Heart left ventricle (tissue), 16 donors: Measurements from ENCODE around the gene NXF1. TPM values are rescaled to one million over a fixed set of nuclear protein-coding genes. Genes with fewer than 3 reads are reported as not detected.

Source experiments
- ATAC-seq, 4 donors: fragments of 200-7000 bp; cut with Tn5 transposase; one replicate each; pipeline ENCODE4 v1.9.1; 2020 to 2022; ENCODE audit warnings: moderate library complexity in 4 of 4, mild to moderate bottlenecking in 3 of 4, moderate number of reproducible peaks in 1 of 4
- DNase-seq, 5 donors: peaks; one replicate each; pipeline ENCODE4 v3.0.0-alpha.2; 2020
- H3K27ac ChIP-seq, 12 donors: fragments of 200-600 bp; sonication (generic) in 4 of 12; one replicate each; pipeline versions ENCODE4 v1.5.0 to v1.8.0; 2016 to 2022; ENCODE audit warnings: mild to moderate bottlenecking in 2 of 12
- H3K27me3 ChIP-seq, 9 donors: fragments of 200-600 bp; sonication (generic) in 2 of 9; one replicate each; pipeline versions ENCODE4 v1.5.1 to v1.8.0; 2016 to 2022; ENCODE audit warnings: mild to moderate bottlenecking in 3 of 9
- H3K36me3 ChIP-seq, 9 donors: fragments of 200-600 bp; sonication (generic) in 2 of 9; one replicate each; pipeline versions ENCODE4 v1.5.0 to v1.8.0; 2018 to 2022; ENCODE audit warnings: mild to moderate bottlenecking in 2 of 9
- H3K4me1 ChIP-seq, 12 donors: fragments of 200-600 bp; sonication (generic) in 4 of 12; one replicate each; pipeline versions ENCODE4 v1.5.0 to v1.8.0; 2016 to 2022; ENCODE audit warnings: mild to moderate bottlenecking in 3 of 12
- H3K4me3 ChIP-seq, 12 donors: fragments of 200-600 bp; sonication (generic) in 4 of 12; one replicate each; pipeline versions ENCODE4 v1.5.0 to v1.8.0; 2017 to 2022; ENCODE audit warnings: mild to moderate bottlenecking in 9 of 12, moderate library complexity in 4 of 12
- H3K9me3 ChIP-seq, 12 donors: fragments of 200-600 bp; sonication (generic) in 4 of 12; one replicate each; pipeline versions ENCODE4 v1.5.0 to v1.8.0; 2016 to 2022; ENCODE audit warnings: mild to moderate bottlenecking in 1 of 12
- CTCF ChIP-seq, 12 donors: fragments of 200-600 bp; sonication (generic) in 4 of 12; IDR thresholded peaks; one replicate each; pipeline versions ENCODE4 v1.5.0 to v1.8.0; 2018 to 2022; ENCODE audit warnings: antibody characterized with exemption in 12 of 12, mild to moderate bottlenecking in 5 of 12
- POLR2A ChIP-seq, 2 donors: fragments of 450-650 bp; IDR thresholded peaks; one replicate each; pipeline ENCODE4 v1.6.1; 2017; ENCODE audit warnings: antibody characterized with exemption in 2 of 2, mild to moderate bottlenecking in 2 of 2, moderate library complexity in 2 of 2
- WGBS, 4 donors: extraction: QIAGEN DNeasy Blood & Tissue Kit in 2 of 4; methylation state at CpG; one replicate each; pipeline versions ENCODE4 v1.1.5 to v1.1.7; 2013 to 2018; 5-methylcytosine and 5-hydroxymethylcytosine counted together
- intact Hi-C, 10 donors: fragments of 100-400 bp; cut with DNase I; formaldehyde crosslinking; loops; one replicate each; pipeline versions ENCODE4 v1.11.1 to v1.14.2; 2022
- polyA plus RNA-seq, 2 donors: library from polyadenylated mRNA; stranded (reverse); fragments of 200-250 nt; gene quantifications; one replicate each; pipeline ENCODE4 v1.2.3, GENCODE V29; 2013
- total RNA-seq, 9 donors: library from RNA; depleted of rRNA in 2 of 9; stranded (reverse); fragments of >200 nt in 2 of 9; fragmentation: NEBNext Ultra II Directional in 3 of 9; extraction: Animal tissue kit (Norgen Biotek cat#: 25700) in 3 of 9; gene quantifications; one replicate each; pipeline versions ENCODE4 v1.1.0 to v1.2.4, GENCODE V29; 2016 to 2023
- donor health status: ischemic (EF 13 %, LVEDD 7.1; RV severe dilation, severe dysfunction).
- donor health status: healthy with polysubstance abuse.
- donor health status: DM: no; HTN: yes; CAD: no.
- donor health status: DM: no; HTN: no; CAD: no.
- donor health status: ischemic (EF 25% LVEDD 6.9; RV normal size, moderate dysfunction).
- donor health status: ischemic (EF 25% LVEDD 5.7; RV mildly dilated, moderate dysfunction).
- donor health status: healthy.
- donor health status: DM: yes; HTN: yes; CAD: no.
- donor health status: ischemic (EF 35%, LVEDD 5.7; RV mildly dilated, moderate dysfunction).
- donor health status: nonischemic (EF 11% LVEDD 7.7; RV severe dilation, severe dysfunction).
- donor health status: DM: yes; HTN: yes; CAD: no.
- donor health status: PGD.
- donor health status: ischemic (EF 29% LVEDD 5.4; RV normal size, mild dysfunction).
- donor health status: nonischemic (EF 23%, LVEDD 6.1; RV moderate dilation, normal function).

NXF1 gene
- total and polyA plus RNA-seq, 11 donors, result 28.5 to 63.4 (median 36.4) TPM

DNA sequence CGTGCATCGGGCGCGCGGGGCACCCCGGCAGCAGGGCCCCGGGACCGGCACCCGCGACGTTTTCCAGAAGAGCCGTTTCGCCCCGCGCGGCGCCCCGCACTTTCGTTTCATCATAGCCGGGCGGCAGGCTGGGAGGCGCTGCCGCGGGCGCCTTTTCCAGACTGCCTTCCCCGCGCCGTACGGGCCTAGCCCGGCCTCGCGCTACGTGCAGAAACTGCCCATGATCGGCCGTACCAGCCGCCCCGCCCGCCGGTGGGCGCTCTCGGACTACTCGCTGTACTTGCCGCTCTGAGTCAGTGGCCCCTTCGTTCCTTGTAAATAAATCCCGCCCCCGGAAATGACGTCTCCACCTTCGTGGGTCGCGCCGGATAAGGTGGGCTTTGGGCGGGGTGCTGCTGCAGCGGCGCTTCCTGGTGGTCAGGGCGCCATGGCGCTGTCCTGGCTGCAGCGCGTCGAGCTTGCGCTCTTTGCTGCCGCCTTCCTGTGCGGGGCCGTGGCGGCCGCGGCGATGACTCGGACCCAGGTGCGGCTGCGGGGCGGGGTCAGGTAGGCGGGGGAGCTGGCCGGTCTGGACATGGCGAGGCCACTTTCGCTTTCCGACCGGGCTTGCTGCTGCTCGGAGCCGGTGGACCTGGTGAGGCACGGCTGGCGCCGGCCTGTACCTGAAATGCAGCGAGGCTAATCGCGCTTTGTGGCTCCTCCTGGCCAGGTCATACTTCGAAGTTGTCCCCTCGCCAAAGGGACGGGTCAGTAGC lies 18.1 kb downstream of the NXF1 start, which contains the start of gene TMEM179B:
Gene TMEM179B, plus strand, starts transcription at position 398 of the 755 bp plus-strand sequence. Its CDS starts 30 bp downstream, at position 428.
- H3K27ac ChIP-seq, result peak within 1 kb of the TSS; percentile 88 to 100 (median 98)
- ATAC-seq (peak; percentile 81 to 90 (median 89)), DNase-seq (peak; percentile 96 to 99 (median 99))
- intact Hi-C loops, result loop anchor here in 9 of 10 donors (2.0 to 5.0 kb wide), 8 partner anchors 16 to 95 kb away; partner anchors contain the start of genes NXF1 (in 1 of the 9), SLC3A2 (in 1 of the 9), STX5 (in 1 of the 9) and TAF6L (in 1 of the 9)
- TF ChIP-seq CTCF (IDR thresholded peaks at IDR 0.05) (peak in 6 of 12 donors; percentile 28 to 60 (median 46)), POLR2A (IDR thresholded peaks at IDR 0.05) (peak; percentile 81 to 97)
- peaks cover 6 to 54% (median 43%) of the 10 kb centered on the region in 12 donors for H3K4me1 ChIP-seq
- WGBS, 4 donors, result 0% methylated on average over 33 to 88 of the region's 88 CpGs
- no peaks in the 10 kb centered on the region for H3K9me3 ChIP-seq
- H3K36me3 ChIP-seq, result peaks cover 0 to 48% (median 32%) of the 10 kb centered on the region in 9 donors
- H3K4me3 ChIP-seq, result peak within 1 kb of the TSS; percentile 83 to 100 (median 92)
- no peaks in the 10 kb centered on the region for H3K27me3 ChIP-seq

DNA sequence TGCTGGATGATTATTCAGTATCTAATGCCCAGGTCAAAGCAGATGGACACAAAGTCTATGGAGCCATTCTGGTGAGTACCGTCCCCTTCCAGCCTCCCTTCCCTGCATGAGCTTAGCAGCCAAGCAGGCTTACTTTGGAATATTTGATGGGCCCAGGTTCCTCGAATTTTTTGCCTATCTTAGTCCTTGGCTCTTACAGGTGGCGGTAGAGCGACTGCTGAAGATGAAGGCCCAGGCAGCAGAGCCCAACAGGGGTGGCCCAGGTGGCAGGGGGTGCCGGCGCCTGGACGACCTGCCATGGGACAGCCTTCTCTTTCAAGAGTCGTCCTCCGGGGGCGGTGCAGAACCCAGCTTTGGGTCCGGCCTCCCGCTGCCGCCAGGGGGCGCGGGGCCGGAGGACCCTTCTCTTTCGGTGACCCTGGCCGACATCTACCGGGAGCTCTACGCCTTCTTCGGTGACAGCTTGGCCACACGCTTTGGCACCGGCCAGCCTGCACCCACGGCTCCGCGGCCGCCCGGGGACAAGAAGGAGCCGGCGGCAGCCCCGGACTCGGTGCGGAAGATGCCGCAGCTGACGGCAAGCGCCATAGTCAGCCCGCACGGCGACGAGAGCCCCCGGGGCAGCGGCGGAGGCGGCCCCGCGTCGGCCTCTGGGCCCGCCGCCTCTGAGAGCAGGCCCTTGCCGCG lies 18.8 kb downstream of the NXF1 start:
- ATAC-seq, result peak; percentile 55 to 85 (median 84)
- TF ChIP-seq CTCF (IDR thresholded peaks at IDR 0.05) (peak in 11 of 12 donors; percentile 92 to 98 (median 94)), POLR2A (IDR thresholded peaks at IDR 0.05) (no peak)
- H3K4me3 ChIP-seq, result peak overlapping the region; percentile 83 to 100 (median 92)
- peak overlapping the region; percentile 88 to 100 (median 98) for H3K27ac ChIP-seq
- peaks cover 0 to 50% (median 35%) of the 10 kb centered on the region in 9 donors for H3K36me3 ChIP-seq
- 1% methylated on average over 21 to 51 of the region's 51 CpGs for WGBS, 4 donors
- intact Hi-C loops, result loop anchor here (1.0 to 5.0 kb wide), 10 partner anchors 16 to 96 kb away; partner anchors contain the start of genes NXF1 (in 1 of the 10), SLC3A2 (in 1 of the 10), STX5 (in 1 of the 10) and TAF6L (in 1 of the 10)
- no peaks in the 10 kb centered on the region for H3K27me3 ChIP-seq
- no peaks in the 10 kb centered on the region for H3K9me3 ChIP-seq
- peaks cover 6 to 49% (median 41%) of the 10 kb centered on the region in 12 donors for H3K4me1 ChIP-seq
- DNase-seq, result peak; percentile 90 to 93 (median 91)

DNA sequence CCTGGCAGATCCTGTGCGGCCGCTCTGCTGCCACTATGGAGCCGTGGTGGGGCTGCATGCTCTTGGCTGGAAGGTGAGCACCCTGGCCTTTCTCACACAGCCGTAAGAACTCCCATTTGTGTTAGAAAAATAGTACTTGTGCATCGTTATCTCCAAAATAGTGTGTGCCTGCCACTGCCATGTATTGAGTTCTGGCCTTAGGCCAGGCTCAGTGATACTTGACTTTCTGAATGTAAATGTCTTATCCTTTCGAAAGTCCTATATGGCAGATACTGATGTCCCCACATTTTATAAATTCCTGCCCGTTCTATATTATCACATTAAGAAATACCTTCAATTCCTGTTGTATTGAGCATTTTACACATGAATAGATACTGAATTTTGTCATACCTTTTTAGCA lies 22.5 kb downstream of the NXF1 start:
- peaks cover 0 to 58% (median 41%) of the 10 kb centered on the region in 9 donors for H3K36me3 ChIP-seq
- H3K4me3 ChIP-seq, result no peak overlapping the region
- H3K9me3 ChIP-seq, result no peaks in the 10 kb centered on the region
- TF ChIP-seq POLR2A (IDR thresholded peaks at IDR 0.05), result no peak
- no peak for TF ChIP-seq CTCF (IDR thresholded peaks at IDR 0.05)
- peaks cover 6 to 13% (median 10%) of the 10 kb centered on the region in 12 donors for H3K4me1 ChIP-seq
- H3K27me3 ChIP-seq, result no peaks in the 10 kb centered on the region
- H3K27ac ChIP-seq, result no peak overlapping the region
- DNase-seq (peak in 1 of 5 donors; percentile 27), ATAC-seq (no peak)
- intact Hi-C loops, result no loop called here
- WGBS, 4 donors, result 87 to 98% (median 89%) methylated on average over 7 of the region's 7 CpGs
